OCI-LY1 (cell line): ENCODE data around the gene NINJ2.

Source experiments
- H2AFZ ChIP-seq: fragments of 200-600 bp; sonication (generic), shearing (Covaris generic); 2 replicates; pipeline ENCODE4 v1.6.0; 2014; ENCODE audit warnings: antibody characterized with exemption, mild to moderate bottlenecking, low read length
- H3F3A ChIP-seq: fragments of 200-600 bp; sonication (generic), shearing (Covaris generic); 2 replicates; pipeline ENCODE4 v1.6.0; 2014; ENCODE audit warnings: mild to moderate bottlenecking, antibody characterized with exemption, low read length, moderate library complexity; ENCODE audit not compliant: insufficient read depth
- H3K27ac ChIP-seq: fragments of 200-600 bp; sonication (generic); 2 replicates; pipeline ENCODE4 v1.5.1; 2014; ENCODE audit warnings: low read length, mixed run types, mild to moderate bottlenecking, low read depth; ENCODE audit not compliant: poor library complexity, severe bottlenecking
- H3K27me3 ChIP-seq: fragments of 200-600 bp; sonication (generic); 2 replicates; pipeline ENCODE4 v1.6.0; 2014; ENCODE audit warnings: antibody characterized with exemption, mild to moderate bottlenecking, low read length, moderate library complexity; ENCODE audit not compliant: insufficient read depth
- H3K36me3 ChIP-seq: fragments of 200-600 bp; sonication (generic); 2 replicates; pipeline ENCODE4 v1.6.1; 2014; ENCODE audit warnings: mild to moderate bottlenecking, antibody characterized with exemption, low read length, moderate library complexity, mixed read lengths; ENCODE audit not compliant: insufficient read depth
- H3K4me1 ChIP-seq: fragments of 200-600 bp; sonication (generic); 2 replicates; pipeline ENCODE4 v1.5.1; 2014; ENCODE audit warnings: mild to moderate bottlenecking, low read length, moderate library complexity; ENCODE audit not compliant: insufficient read depth, severe bottlenecking
- H3K4me2 ChIP-seq: fragments of 200-600 bp; sonication (generic), shearing (Covaris generic); 2 replicates; pipeline ENCODE4 v1.6.1; 2014; ENCODE audit warnings: low read length
- H3K4me3 ChIP-seq: fragments of 200-600 bp; sonication (generic); 2 replicates; pipeline ENCODE4 v1.5.1; 2014; ENCODE audit warnings: low read length, low read depth, mild to moderate bottlenecking, mixed read lengths; ENCODE audit not compliant: poor library complexity, severe bottlenecking
- H3K79me2 ChIP-seq: fragments of 200-600 bp; shearing (Covaris generic); 2 replicates; pipeline ENCODE4 v1.6.1; 2016; ENCODE audit warnings: mixed run types, low read length, mixed read lengths; ENCODE audit not compliant: insufficient read depth
- H3K9ac ChIP-seq: fragments of 200-600 bp; sonication (generic), shearing (Covaris generic); 2 replicates; pipeline ENCODE4 v1.6.1; 2014; ENCODE audit warnings: mild to moderate bottlenecking, low read length, mixed read lengths
- H3K9me2 ChIP-seq: fragments of 200-600 bp; sonication (generic), shearing (Covaris generic); 2 replicates; pipeline ENCODE4 v1.6.1; 2014; ENCODE audit warnings: low read depth, mild to moderate bottlenecking, low read length, mixed read lengths
- H3K9me3 ChIP-seq: fragments of 200-600 bp; shearing (Covaris generic); 2 replicates; pipeline ENCODE4 v1.6.1; 2014; ENCODE audit warnings: low read length, mixed read lengths
- H4K20me1 ChIP-seq: fragments of 200-600 bp; sonication (generic), shearing (Covaris generic); 2 replicates; pipeline ENCODE4 v1.6.0; 2016; ENCODE audit warnings: mild to moderate bottlenecking, low read length; ENCODE audit not compliant: insufficient read depth
- CTCF ChIP-seq: fragments of 200-600 bp; sonication (generic), shearing (Covaris generic); IDR thresholded peaks from 2 replicates; pipeline ENCODE4 v1.5.1; 2017; ENCODE audit warnings: mild to moderate bottlenecking, antibody characterized with exemption, low read length, moderate library complexity, mixed read lengths
- EZH2 ChIP-seq: fragments of 200-600 bp; sonication (generic), shearing (Covaris generic); IDR thresholded peaks from 2 replicates; pipeline ENCODE4 v1.8.0; 2017; ENCODE audit warnings: borderline replicate concordance, mixed run types, mild to moderate bottlenecking, antibody characterized with exemption, low read length, moderate library complexity, mixed read lengths

Gene NINJ2

GRCh38 chr12:541676-542324, 121.4 kb downstream of the NINJ2 start:
- Histone ChIP-seq H3K9me3 (no peaks in the 10 kb centered on the region), H3K79me2 (no peaks in the 10 kb centered on the region), H3K4me2 (no peak overlapping the region), H3F3A (no peaks in the 10 kb centered on the region), H3K4me1 (peaks cover 5% of the 10 kb centered on the region), H2AFZ (no peak overlapping the region), H3K4me3 (no peak overlapping the region), H3K27me3 (peaks cover 7% of the 10 kb centered on the region), H3K27ac (no peak overlapping the region), H3K36me3 (no peaks in the 10 kb centered on the region), H4K20me1 (no peaks in the 10 kb centered on the region), H3K9ac (no peak overlapping the region), H3K9me2 (no peaks in the 10 kb centered on the region)
- TF ChIP-seq CTCF (no peak), EZH2 (no peak)

GRCh38 chr12:539540-540310, 123.5 kb downstream of the NINJ2 start:
- H3K79me2 ChIP-seq = no peaks in the 10 kb centered on the region
- H3K4me2 ChIP-seq = no peak overlapping the region
- no peaks in the 10 kb centered on the region for H4K20me1 ChIP-seq
- no peaks in the 10 kb centered on the region for H3K9me3 ChIP-seq
- TF ChIP-seq EZH2 (no peak), CTCF (no peak)
- peaks cover 7% of the 10 kb centered on the region for H3K27me3 ChIP-seq
- no peaks in the 10 kb centered on the region for H3K36me3 ChIP-seq
- no peaks in the 10 kb centered on the region for H3F3A ChIP-seq
- no peak overlapping the region for H3K27ac ChIP-seq
- no peak overlapping the region for H3K9ac ChIP-seq
- no peaks in the 10 kb centered on the region for H3K9me2 ChIP-seq
- H3K4me3 ChIP-seq = no peak overlapping the region
- H2AFZ ChIP-seq = no peak overlapping the region
- H3K4me1 ChIP-seq = no peaks in the 10 kb centered on the region

GRCh38 chr12:538731-539539, 124.3 kb downstream of the NINJ2 start:
- Histone ChIP-seq H3K4me1 (no peaks in the 10 kb centered on the region), H3K36me3 (no peaks in the 10 kb centered on the region), H3F3A (no peaks in the 10 kb centered on the region), H3K9me2 (no peaks in the 10 kb centered on the region), H3K4me2 (no peak overlapping the region), H3K27ac (no peak overlapping the region), H3K9me3 (no peaks in the 10 kb centered on the region), H3K4me3 (no peak overlapping the region), H2AFZ (no peak overlapping the region), H3K27me3 (peaks cover 4% of the 10 kb centered on the region), H4K20me1 (no peaks in the 10 kb centered on the region), H3K79me2 (no peaks in the 10 kb centered on the region), H3K9ac (no peak overlapping the region)
- TF ChIP-seq EZH2 = no peak
- TF ChIP-seq CTCF = no peak
